AG08396 (cell line): ENCODE results near the gene THSD7A.

ENCODE experiments used
- DNase-seq: peaks from one replicate; pipeline ENCODE4 v3.0.0; 2012; ENCODE audit warnings: low spot score, mixed read lengths

The THSD7A gene

GRCh38 chr7:11749629-11750028, 82.4 kb downstream of the THSD7A start:
- DNase-seq: no peak

GRCh38 chr7:11748884-11749283, 83.1 kb downstream of the THSD7A start:
- DNase-seq: no peak

GRCh38 chr7:11747715-11748485, 84.1 kb downstream of the THSD7A start:
- no peak for DNase-seq

GRCh38 chr7:11746591-11746990, 85.4 kb downstream of the THSD7A start:
- no peak for DNase-seq

DNA sequence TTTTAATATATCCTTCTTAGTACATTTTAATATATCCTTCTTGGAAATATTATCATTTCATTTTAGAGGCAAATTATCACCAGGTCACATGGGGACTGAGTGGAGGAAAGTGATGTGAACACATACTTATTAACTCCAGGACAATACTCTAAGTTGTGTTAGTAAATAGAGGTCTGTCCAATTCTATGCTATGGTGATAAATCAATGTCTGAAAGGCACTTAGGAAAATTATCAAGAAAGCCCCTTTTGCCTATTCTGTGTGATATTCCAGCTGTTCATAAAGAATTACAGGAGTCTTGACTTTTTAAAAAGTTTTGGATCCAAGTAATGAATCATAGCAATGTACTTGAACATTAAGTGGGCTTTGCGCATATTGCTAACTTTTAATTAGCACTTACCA, 88.5 kb downstream of the THSD7A start:
- no peak for DNase-seq

- no peak for DNase-seq
Measured at GRCh38 chr7:11743016-11743415, 89.0 kb downstream of the THSD7A start.

DNA sequence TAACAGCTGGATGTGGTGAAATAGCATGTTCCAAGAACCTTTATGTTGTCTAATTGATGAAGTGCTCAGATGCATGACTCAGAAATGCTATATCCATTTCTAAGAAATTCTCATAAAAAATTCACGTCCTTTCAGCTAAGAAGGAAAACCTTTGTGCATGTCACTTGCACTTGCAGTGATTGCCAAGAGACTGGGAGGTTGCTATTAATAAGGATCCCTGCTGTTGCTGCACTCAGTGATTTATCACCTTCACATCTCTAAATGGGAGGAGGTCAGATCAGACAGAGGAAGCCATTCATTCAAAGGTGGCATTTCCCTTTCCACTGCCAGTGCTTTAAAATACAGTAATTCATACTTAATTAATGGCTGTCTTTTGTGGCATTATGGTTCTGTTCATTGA, 89.5 kb downstream of the THSD7A start:
- no peak for DNase-seq

GRCh38 chr7:11737723-11738122, 94.3 kb downstream of the THSD7A start:
- no peak for DNase-seq

GRCh38 chr7:11732207-11732606, 99.8 kb downstream of the THSD7A start:
- no peak for DNase-seq

- DNase-seq: no peak
Measured at GRCh38 chr7:11730725-11731124, 101.3 kb downstream of the THSD7A start.

GRCh38 chr7:11727864-11728263, 104.1 kb downstream of the THSD7A start:
- no peak for DNase-seq

DNA sequence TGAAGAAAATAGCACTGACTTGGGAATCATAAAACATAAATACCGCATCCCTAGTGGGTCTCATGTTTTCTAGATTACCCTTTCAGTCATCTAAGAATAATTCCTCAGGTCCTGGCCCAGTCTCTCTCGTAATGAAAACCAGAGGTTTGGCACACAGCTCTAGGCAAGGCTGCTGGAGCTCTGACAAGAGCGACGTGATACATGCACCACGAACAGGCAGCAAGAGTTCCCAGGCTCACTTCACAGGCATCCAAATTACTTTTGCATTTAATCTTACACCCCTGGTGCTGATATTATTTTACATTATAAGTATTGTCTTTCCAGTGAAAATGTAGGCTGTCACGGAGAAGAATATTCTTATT, 105.2 kb downstream of the THSD7A start:
- peak; percentile 17 for DNase-seq

DNA sequence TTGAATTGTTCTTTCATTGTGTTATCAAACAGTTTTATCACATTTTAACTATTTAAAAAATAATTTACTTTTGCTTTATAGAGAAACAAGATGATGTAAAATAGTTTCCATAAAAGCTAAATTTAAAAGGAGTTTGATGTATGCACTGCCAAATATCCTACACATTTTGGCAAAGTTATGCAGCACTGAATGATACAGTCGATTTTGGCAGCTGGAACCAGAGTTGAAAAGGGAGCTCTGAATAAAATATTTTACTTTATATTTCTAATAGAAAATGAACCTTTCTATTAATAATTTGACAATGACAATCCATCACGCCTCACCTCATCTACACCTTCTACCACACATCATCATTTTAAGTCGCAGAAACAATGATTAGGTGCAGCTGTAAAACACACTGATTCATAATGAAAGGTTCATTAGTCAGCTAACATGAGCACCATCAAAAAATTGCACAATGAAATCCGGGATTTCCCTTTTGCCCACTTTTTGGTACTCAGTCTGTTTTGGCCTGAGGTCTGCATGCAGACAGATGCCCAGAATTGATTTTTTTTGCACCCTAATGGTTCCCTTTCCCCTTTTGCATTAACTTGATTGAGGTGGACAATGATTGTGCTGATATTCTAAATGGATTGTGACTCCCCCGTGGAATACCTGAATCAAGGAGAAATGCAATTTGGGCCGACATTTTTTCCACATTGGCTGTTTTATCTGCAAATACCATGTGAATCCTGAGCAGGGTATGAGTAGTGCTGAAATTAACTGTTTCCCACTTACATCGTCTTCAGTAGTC, 105.8 kb downstream of the THSD7A start:
- DNase-seq: no peak

GRCh38 chr7:11716185-11716584, 115.8 kb downstream of the THSD7A start:
- DNase-seq: no peak

DNA sequence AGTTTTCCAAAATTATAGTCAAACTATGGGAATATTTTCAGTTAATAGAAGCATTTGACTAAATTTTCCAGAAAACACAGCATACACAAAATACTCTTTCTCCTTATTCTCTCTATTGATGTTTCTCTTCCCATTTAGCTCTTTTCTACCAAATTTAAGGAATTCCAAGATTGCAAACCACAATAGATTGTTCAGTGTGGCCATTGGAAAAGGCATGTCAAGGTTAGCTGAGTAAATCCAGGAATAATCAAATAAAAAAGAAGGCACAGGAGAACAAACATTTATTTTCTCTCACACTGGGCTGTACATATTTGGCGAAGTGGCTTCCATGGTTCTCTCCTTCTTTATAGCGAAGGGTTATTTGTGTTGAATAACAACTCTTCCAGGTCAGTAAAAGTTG, 117.3 kb downstream of the THSD7A start:
- DNase-seq: no peak

GRCh38 chr7:11714205-11714604, 117.8 kb downstream of the THSD7A start:
- DNase-seq: no peak

DNA sequence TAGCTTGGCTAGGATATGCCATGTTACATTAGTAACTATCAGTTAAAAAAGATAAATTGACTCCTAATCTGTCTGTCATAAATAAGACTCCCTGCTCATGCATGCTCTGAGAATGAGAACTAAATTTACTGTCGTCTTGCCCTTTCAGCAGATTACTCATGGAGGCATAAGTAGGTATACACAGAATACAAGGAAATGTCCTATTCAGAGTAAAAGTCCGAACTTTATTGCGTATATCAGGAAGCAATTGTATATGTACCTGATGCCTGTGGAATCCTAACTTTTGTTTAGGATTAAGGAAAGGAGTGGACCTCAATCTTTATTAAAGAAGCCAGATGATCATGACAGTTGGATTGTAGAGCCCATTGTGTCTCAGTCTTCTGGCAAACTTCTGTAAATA, 118.6 kb downstream of the THSD7A start:
- DNase-seq: no peak

- DNase-seq: no peak
Measured at GRCh38 chr7:11710377-11710776, 121.6 kb downstream of the THSD7A start.

- DNase-seq: no peak
Measured at GRCh38 chr7:11709196-11709595, 122.8 kb downstream of the THSD7A start.

- no peak for DNase-seq
Measured at GRCh38 chr7:11707606-11708193, 124.3 kb downstream of the THSD7A start.

DNA sequence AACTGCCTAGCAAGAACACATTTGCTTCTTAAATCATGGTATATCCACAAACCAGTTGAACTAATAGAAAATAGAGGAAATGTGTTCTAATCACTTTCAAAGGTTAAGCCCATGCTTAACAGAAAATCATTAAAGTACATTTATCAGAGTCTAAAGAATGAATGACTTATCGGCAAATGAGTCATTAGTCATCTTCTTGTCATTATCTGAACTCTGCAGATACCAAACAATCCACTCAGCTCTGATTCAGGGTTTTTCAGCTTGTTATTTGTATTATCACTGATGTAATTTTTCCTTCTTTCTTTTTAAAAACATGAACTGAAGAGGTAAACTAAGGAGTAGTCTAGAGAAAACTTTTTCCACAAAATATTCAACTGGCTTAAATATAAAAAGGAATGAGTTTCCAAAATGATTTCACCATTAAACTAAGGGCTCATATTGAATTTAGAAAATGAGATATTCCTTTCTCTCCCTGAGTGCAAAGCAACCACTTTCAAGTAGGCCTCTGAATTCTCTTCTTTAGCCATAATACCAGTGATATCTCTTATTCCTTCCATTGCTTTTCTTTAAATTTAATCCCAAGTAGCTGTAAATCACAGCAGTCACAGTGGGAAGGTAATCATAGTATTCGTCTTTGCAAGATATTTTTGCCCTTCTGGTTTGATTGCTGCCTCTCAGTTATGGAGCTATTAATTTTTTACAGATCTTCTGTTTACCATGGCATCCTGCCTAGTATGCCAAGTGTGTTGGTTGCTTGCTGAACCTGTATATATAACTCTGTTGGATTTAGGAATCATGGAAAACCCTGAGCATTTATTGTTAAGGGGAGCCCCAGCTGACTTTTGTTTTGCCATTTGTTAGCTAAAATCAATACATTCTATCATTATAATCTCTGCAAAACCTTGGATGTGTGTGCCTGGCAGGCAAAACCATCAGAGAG, 125.1 kb downstream of the THSD7A start:
- no peak for DNase-seq

DNA sequence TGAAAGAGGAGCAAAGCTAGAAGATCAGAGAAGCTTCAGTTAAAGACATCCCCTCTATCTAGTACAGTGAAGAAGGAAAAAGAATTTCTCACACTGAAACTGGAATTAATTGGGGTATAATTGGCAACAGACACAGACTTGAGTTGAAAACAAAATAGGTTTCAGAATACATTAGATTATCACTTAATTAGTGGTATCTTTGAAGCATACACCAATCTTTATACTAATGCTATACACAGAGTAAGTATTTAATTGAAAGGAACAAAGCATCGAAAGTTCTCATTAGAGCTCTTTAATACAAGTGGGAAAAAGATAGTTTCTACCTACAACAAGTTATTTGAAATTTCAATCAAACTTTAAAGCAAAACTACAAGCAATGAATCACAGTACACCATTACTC, 128.2 kb downstream of the THSD7A start:
- DNase-seq: no peak
